Airway epithelial cell (primary cell): ENCODE measurements around the gene ZNF398. TPM values are rescaled to one million over a fixed set of nuclear protein-coding genes. Genes with fewer than 3 reads are reported as not detected.

Experiments used
- total RNA-seq: library from RNA; depleted of rRNA; stranded (reverse); fragments of >200 nt; gene quantifications from 2 replicates; pipeline ENCODE4 v1.2.3, GENCODE V29; 2015

ZNF398 gene, protein sequence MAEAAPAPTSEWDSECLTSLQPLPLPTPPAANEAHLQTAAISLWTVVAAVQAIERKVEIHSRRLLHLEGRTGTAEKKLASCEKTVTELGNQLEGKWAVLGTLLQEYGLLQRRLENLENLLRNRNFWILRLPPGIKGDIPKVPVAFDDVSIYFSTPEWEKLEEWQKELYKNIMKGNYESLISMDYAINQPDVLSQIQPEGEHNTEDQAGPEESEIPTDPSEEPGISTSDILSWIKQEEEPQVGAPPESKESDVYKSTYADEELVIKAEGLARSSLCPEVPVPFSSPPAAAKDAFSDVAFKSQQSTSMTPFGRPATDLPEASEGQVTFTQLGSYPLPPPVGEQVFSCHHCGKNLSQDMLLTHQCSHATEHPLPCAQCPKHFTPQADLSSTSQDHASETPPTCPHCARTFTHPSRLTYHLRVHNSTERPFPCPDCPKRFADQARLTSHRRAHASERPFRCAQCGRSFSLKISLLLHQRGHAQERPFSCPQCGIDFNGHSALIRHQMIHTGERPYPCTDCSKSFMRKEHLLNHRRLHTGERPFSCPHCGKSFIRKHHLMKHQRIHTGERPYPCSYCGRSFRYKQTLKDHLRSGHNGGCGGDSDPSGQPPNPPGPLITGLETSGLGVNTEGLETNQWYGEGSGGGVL
- total RNA-seq = 12.6 and 14.5 TPM in 2 replicates

DNA sequence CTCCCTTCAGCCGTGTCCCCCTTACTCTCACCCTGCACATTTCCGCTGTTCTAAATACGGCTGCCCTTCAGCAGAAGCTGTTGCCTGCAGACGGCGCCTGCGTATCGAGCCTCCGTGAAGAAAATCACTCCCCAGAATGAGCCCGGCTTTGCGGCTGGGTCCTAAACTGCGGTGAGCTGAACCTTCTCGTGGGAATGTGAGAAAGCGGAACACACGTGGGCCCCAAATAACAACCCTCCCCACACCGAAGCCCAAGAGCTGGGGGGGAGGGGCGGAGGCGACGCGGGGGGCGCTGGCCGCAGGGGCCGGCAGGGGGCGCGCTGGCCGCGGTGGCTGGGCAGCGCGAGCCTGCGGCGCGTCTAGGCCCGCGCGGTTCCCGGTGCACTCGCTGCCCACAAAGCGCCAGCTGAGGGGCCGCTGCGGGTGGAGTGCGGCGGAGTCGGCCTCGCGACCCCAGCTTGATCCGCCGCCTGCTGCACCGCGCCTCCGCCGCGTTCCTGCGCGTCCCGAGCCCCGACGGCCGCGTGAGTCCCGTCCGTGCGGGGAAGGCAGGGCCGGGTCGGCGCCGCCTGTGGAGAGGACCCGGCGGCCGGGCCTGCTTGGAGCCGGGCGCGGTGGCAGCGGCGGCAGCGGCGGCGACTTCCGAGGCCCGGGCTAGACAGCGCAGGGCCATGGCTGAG lies at the start of gene ZNF398:
Gene ZNF398, plus strand, starts transcription at position 382 of the 680 bp plus-strand sequence. Its CDS starts 290 bp downstream, at position 672.

DNA sequence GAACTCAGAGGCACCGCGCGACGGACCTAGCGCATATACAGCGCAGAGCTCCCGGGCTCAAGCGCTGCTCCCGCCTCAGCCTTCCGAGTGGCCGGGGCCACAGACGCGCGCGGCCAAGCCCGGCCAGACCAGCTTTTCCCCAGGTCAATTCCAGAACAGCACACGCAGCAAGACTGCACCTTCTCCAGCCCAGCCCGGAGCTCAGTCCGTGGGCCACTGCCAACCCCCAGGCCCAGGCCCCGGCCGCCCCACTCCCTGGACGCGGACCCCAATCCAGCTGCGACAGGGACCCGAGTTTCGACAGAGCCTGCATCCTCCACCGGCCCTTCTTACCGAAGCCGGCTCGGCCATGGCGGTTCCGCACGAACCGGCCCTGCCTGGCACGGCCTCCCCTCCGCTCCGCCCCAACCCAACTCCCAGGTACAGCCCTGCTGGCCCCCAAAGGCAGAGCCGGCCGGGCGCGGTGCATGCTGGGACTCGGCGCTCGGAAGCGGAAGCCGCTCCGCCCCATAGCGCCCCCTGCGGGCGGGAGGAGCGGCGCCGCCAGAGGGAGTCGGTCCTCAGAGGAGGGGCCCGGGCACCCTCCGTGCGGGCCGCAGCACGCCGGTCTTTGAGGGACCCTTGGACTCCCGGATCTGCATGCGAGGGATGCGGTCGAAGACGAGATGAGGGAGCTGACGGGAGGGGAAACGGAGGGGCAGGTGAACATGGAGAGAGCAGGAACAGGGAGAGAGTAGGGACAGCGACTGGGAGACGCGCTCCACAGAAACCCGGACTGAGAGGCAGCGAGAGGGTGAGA lies 21.2 kb upstream of the ZNF398 start, which contains the start of gene ZNF425:
Gene ZNF425, minus strand, starts transcription at position 462 of the 799 bp plus-strand sequence. Its CDS starts 111 bp downstream, at position 351.

DNA sequence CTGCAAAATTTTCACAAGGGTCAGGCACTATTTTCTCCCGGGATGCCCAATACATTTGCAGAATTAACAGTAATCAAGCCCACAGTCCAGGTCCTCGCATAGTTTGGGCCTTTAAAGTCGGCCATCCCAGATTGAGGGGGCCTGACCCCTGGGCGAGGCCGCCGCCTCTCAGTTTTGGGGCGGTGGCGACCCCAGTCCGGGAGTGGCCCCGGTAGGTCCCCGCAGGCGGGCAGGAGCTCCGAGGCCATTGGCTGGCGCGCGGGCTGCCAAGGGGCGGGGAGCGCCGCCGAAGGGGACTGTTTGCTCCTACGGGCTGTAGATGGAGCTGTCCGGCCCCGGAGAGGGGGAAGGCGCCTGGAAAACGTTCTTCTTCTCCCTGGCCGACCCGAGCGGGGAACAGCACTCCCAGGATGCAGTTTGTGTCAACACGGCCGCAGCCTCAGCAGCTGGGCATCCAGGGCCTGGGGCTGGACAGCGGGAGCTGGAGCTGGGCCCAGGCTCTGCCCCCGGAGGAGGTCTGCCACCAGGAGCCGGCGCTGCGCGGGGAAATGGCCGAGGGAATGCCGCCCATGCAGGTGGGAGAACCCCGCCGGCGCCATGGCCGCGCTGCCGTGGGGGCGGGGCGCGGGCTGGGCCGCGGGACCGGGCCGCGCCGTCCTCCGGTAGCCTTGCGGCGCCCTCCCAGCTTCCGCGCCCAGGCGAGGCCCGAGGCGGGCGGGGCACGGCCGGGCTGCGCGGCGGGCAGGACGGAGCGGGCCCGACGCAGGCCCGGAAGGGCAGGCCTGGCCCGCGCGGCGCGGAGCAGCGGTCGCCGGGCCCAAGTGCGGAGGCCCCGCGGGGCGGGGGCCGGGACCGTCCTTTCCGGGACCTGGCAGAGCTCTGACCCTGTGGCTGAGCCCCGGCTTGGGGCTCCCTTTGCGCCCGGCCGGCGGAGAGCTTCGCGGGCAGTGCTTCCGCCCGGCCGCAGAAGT lies 48.2 kb downstream of the ZNF398 start, which contains the start of gene ZNF282:
Gene ZNF282, plus strand, starts transcription at position 367 of the 971 bp plus-strand sequence. Its CDS starts 44 bp downstream, at position 411.

Other genes with a start within 250 kb of the ZNF398 start
- 218 and 269 TPM in 2 replicates for gene PDIA4, start 118.9 kb upstream of the ZNF398 start, total RNA-seq
- gene ZNF786, start 56.7 kb upstream of the ZNF398 start, total RNA-seq = 6.0 and 8.6 TPM in 2 replicates
- gene ZNF425, start 21.1 kb upstream of the ZNF398 start, total RNA-seq = 2.1 and 2.8 TPM in 2 replicates
- gene ZNF282, start 48.1 kb downstream of the ZNF398 start, total RNA-seq = 24.2 and 26.9 TPM in 2 replicates
- 4.1 and 4.7 TPM in 2 replicates for gene ZNF212, start 92.2 kb downstream of the ZNF398 start, total RNA-seq
- 4.1 and 6.3 TPM in 2 replicates for gene ZNF783, start 114.7 kb downstream of the ZNF398 start, total RNA-seq